A172 (cell line): ENCODE measurements around the gene FLCN. TPM values are rescaled to one million over a fixed set of nuclear protein-coding genes. Genes with fewer than 3 reads are reported as not detected.
A peak's percentile ranks its signal among the peaks of the same experiment; 100 is the strongest.

Experiments
- DNase-seq: peaks from one replicate; pipeline ENCODE4 v3.0.0-alpha.2; 2015; ENCODE audit warnings: low spot score
- total RNA-seq: library from RNA; depleted of rRNA; stranded (reverse); fragments of >200 nt; shearing (Covaris generic); gene quantifications from 2 replicates; pipeline ENCODE4 v1.2.3, GENCODE V29; 2014

Gene FLCN
- total RNA-seq, 1 experiment from 2014 or later, result 78.1 TPM

GRCh38 chr17:17235212-17236174, 1.5 kb downstream of the FLCN start:
- DNase-seq, result peak; percentile 68

GRCh38 chr17:17232303-17232621, 4.7 kb downstream of the FLCN start:
- DNase-seq, result no peak

GRCh38 chr17:17231621-17232302, 5.2 kb downstream of the FLCN start:
- no peak for DNase-seq

- DNase-seq, result no peak
These were observed 7.3 kb downstream of the FLCN start for GRCh38 chr17:17229416-17230384.

- DNase-seq, result no peak
These were observed 8.3 kb downstream of the FLCN start for GRCh38 chr17:17228521-17229279.

GRCh38 chr17:17227608-17228520, 9.1 kb downstream of the FLCN start:
- DNase-seq, result no peak

GRCh38 chr17:17226451-17227265, 10.3 kb downstream of the FLCN start:
- no peak for DNase-seq

- DNase-seq, result no peak
These were observed 11.1 kb downstream of the FLCN start for GRCh38 chr17:17225901-17226300.

GRCh38 chr17:17224137-17224536, 12.8 kb downstream of the FLCN start:
- no peak for DNase-seq

GRCh38 chr17:17223736-17224135, 13.2 kb downstream of the FLCN start:
- no peak for DNase-seq

- no peak for DNase-seq
These were observed 15.6 kb downstream of the FLCN start for GRCh38 chr17:17221329-17221728.

- DNase-seq, result no peak
These were observed 16.4 kb downstream of the FLCN start for GRCh38 chr17:17220529-17220928.

- no peak for DNase-seq
These were observed 19.0 kb downstream of the FLCN start for GRCh38 chr17:17217995-17218394.

GRCh38 chr17:17216776-17217175, 20.2 kb downstream of the FLCN start:
- no peak for DNase-seq

- DNase-seq, result no peak
These were observed 20.7 kb downstream of the FLCN start for GRCh38 chr17:17216236-17216635.

GRCh38 chr17:17215575-17215974, 21.4 kb downstream of the FLCN start:
- DNase-seq, result no peak

- DNase-seq, result no peak
These were observed 22.1 kb downstream of the FLCN start for GRCh38 chr17:17214646-17215436.

GRCh38 chr17:17213775-17214174, 23.2 kb downstream of the FLCN start:
- no peak for DNase-seq
